Adrenal gland (tissue), 5 donors: ENCODE measurements around the gene CPT1A.

Experiments used
- CTCF ChIP-seq, 6 experiments: fragments of 450-650 bp in 4 of 6; fragments of 200-600 bp in 2 of 6; sonication (generic) in 1 of 6; IDR thresholded peaks; 1 replicate in 5 of 6; 2 replicates in 1 of 6; pipeline versions ENCODE4 v1.5.1 to v1.8.0; 2016 to 2021; ENCODE audit warnings: antibody characterized with exemption in 6 of 6, mild to moderate bottlenecking in 2 of 6, moderate library complexity in 1 of 6
- POLR2A ChIP-seq, 2 donors: fragments of 450-650 bp; IDR thresholded peaks; one replicate each; pipeline ENCODE4 v1.6.1; 2017; ENCODE audit warnings: antibody characterized with exemption in 2 of 2, mild to moderate bottlenecking in 2 of 2, moderate library complexity in 1 of 2
- donor health status: DM: no; HTN: no; CAD: no.

- TF ChIP-seq CTCF (IDR thresholded peaks at IDR 0.05) (no peak), POLR2A (IDR thresholded peaks at IDR 0.05) (no peak)
Observed at GRCh38 chr11:68763926-68764657, 77.6 kb downstream of the CPT1A start.
